Inflammatory macrophage treated with lipopolysaccharide for 1 hour (primary cell): ENCODE measurements around the gene NALCN.
"Not testable (repeated sequence)": the region's sequence is repeated elsewhere in the genome, so short reads cannot be mapped to it uniquely, and the experiment has no call there.

Source experiments
- DNase-seq, 2 donors: peaks; one replicate each; pipeline ENCODE4 v3.0.0-alpha.2; 2020 to 2022

Gene NALCN

DNA sequence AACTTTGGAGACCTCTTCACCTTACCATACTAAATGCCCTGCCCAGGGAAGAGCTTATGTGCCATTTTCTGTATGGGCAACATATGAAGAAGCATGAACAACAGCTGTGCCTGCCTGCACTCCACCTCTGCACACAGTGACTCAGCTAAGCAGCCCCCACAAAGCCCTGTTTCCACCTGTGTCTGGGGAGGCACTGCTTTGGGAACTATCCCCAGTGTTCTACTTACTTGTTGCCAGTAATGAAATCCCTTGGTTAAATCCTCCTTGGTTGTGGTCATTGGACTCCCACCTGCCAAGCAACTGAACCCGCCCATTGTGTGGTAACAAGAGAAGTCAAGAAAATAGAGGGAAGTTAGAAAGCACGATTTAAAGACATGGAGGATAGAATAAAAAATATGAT, 84.6 kb downstream of the NALCN start:
- no peak for DNase-seq

DNA sequence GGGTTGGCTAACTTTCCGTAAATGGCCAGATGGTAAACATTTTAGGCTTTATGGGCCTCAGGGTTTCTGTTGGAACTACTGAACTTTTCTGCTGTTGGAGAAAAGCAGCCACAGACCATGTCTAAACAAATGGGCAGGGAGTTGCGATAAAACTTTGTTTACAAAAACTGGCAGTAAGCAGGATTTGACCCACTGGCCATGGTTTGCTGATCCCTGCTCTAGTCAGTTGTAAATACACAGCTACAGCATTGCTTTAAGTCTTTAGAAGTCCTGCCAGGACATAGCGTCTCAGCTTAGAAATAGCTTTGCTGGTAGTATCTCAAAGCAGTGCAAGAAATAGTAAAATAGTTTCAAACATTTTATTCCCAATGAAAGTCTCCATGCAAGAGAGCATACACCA, 88.4 kb downstream of the NALCN start:
- no peak for DNase-seq

DNA sequence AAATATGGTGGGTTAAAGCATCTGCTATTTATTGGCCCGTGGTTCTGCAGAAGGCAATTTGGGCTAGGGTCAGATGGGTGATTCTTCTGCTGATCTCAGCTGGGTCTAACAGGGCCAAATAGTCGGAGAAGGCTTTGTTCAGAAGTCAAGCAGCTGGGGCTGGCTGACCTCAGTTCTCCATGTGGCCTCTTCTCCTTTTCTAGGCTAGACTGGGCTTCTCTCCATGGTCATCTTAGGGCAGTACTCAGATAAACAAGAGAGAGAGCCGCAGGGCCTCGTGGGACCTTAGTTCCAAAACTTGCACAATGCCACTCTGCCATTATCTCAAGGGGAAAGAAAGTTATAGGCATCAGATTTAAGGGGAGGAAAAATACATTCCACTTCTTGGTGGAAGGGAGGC, 89.6 kb downstream of the NALCN start:
- DNase-seq, result no peak

DNA sequence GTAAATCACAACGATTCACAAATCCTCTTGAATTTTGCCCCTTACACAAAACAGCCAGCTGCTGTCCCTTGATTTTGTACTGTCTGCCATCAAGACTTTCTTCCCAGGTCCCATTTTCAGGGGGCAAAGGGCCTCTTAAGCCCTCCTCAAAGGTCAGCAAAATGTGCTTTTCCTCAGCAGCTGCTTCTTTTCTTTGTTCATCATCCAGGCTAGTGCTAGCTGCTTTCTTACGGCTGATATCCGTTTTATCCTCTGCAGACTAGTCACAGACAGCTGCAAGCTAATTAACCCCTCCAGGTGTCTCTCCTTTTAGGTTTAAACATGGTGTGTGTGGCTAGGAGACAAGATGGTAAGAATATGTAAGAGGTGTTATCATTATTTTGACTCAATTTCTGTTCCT, 90.9 kb downstream of the NALCN start:
- DNase-seq, result no peak

DNA sequence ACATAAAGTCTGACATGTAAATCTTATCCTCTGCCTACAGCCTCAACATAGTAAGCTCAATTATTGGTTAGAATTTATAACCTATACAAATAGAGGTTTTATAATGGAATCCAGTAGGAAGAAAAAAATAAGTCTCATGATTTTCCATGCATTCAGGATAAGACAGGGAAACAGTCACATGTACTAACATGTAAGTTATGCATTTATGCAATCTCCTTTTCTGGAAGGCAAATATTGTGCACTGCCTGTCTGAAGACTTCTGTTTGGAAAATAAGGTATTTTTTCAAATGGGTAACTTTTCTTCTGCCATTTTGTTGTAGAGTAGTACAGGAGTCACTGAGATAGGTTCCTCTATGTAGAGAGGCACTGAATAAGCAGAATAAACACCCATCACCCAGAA, 92.7 kb downstream of the NALCN start:
- DNase-seq, result no peak

DNA sequence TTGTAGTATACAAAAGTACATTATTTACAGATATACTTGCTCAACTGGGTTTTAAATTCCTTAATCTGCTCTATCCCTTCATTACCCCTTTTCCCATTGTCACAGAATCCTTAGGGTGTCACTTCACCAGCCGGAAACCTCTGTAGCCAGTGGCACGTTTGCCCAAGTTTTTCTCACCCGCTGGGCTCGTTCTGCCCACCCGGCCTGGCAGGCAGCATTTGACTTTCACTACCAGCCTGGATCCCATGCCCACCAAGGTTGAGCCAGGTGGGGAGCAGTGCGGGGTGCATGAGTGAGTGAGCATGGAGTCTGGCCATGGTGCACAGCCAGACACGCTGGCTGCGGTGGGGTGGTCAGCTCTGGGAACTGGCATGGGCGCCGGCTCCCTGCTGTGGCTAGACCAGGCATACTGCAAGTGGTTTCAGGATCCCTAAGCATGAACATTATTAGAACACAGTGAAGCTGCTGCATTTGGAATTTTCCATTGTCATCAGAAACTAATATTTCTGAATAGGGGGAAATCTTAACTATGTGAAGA, 98.3 kb downstream of the NALCN start:
- DNase-seq, result no peak

DNA sequence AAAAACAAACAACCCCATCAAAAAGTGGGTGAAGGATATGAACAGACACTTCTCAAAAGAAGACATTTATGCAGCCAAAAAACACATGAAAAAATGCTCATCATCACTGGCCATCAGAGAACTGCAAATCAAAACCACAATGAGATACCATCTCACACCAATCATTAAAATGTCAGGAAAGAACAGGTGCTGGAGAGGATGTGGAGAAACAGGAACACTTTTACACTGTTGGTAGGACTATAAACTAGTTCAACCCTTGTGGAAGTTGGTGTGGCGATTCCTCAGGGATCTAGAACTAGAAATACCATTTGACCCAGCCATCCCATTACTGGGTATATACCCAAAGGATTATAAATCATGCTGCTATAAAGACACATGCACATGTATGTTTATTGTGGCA, 102.8 kb downstream of the NALCN start:
- DNase-seq, result not testable (repeated sequence)

DNA sequence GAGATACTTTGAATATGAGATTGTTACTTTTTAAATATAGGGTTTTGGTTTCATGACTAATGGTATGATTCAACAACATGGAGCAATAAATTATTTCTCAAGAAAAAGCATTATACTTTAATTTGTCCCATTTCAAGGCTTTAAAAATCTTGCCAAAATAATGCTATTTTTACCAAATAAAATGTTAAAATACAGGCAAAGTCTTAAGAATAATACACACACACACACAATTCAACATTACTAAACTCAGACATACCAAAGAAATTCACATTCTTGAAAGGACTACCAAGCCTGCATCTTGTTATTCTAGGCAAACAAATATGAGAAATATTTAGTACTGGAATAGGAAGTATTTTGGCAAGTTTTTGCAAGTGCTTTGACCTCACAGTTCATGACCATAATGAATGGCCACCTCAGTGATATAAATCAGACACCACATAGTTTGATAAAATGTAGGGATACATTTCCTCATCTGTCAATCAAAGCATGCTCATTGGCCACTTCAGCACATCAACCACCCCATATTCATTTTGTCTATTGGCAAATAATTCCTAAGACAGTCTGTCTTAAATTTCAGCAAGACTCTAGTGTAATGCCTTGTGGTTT, 107.2 kb downstream of the NALCN start:
- DNase-seq, result no peak

DNA sequence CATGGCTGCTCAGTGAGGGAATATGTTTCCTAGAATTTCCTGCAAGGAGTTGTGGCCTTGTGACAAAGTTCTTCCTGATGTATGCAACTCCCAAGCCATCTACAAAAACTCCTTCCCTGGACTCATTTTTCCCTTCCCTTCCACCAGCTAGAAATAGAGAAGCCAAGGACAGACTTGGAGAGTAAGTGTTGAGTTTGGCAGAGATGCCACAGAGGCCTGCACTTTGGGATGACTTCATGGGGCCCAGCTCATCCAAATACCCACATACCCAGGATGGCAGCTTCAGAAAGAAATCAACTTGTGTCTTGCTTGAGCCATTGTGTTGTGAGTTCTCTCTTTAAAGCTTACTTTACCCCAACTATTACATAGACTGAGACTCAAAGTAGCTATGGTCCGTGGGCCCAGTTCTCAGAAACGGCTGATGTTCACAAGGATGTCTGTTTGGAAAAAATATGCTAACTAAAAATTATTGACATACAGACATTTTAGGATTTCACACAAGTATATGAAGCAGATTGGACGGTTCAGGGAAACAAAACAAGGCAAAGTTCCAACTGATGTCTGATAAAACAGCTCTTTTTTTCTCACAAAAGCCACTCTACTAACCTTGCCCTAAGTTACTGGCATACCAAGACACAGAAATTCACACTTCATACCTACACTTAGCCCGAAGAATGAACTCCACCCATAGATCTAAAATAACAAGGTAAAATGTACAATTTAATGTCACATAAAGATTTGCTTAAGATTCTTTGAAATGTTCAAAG, 107.9 kb downstream of the NALCN start:
- DNase-seq, result no peak

DNA sequence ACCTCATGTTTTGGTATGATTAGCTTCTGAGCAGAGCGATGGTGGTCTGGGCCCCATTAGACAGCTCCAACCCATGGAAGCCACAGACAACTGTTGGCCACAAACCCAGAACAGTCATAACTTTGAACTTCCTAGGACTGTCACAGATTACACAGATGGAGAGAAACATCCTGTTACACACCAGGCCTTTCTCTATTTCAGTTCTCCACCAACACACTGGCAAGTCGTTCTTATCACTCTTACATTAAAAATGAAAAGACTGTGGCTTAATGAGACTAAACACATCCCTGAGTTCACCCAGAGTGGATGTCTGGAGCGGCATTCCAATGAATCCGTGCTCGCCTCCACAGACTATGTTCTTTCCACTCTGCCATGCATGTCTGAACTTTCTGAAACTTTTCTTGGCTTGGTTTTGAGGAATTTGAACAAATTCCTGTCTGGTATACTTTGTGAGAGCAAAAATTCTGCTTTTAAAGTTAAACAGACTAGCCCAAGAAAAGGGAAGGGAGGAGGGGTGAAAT, 109.1 kb downstream of the NALCN start:
- no peak for DNase-seq

DNA sequence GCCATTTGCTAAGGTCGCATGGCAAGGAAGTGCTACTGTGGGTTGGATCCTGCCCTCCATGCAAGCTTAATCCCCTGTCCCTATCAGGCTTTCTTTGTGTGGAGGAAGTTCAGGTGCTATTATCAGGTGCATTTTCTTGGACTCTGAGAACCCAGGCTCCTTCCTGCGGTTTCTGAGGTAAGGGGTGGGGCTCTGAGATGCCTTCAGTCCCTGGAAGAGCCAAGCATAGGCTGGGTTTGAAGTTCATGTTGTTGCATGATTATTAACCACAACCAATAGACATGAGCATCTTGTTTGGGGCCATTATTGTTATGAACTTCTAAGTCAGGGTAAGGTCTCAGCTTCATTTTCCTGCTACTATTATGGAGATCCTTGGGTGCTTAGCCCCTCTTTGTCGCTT, 109.5 kb downstream of the NALCN start:
- no peak for DNase-seq

DNA sequence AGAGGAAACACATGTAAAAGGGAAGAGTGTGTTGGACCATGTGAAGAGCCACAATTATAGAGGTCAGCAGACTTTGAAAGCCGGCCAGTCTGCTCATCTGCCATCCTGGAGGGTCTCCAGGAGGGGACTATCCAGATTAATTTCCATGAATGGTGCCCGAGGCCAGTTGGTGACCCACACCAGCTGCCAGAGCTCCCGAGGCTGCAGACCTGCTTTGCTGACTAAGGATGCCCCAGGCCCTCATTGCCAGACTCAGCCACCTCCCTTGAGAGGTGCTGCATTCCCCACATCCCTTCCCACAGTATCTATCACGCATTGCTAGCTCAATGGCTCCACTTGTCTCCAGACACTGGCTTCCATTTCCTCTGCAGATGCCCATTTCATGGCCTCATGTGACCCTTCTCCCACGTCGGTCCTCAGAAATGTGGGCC, 110.3 kb downstream of the NALCN start:
- no peak for DNase-seq

DNA sequence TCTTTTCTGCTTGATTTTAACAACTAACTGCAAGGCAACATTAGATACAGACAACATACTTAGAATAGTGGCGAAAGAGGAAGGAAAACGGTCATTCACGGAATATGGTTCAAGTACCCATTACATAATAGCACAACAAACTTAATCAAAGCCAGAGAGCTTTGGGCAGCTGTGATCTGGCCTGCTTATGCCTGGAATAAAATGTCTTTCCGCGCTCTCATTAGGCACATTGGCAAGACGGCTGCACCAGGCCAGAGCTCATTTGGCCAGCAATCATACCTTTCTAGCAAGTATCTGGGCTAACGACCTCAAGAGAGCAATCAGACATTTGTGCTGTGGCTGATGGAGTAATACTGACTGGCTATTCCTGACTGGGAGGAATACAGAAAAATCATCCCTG, 112.8 kb downstream of the NALCN start:
- DNase-seq, result no peak

DNA sequence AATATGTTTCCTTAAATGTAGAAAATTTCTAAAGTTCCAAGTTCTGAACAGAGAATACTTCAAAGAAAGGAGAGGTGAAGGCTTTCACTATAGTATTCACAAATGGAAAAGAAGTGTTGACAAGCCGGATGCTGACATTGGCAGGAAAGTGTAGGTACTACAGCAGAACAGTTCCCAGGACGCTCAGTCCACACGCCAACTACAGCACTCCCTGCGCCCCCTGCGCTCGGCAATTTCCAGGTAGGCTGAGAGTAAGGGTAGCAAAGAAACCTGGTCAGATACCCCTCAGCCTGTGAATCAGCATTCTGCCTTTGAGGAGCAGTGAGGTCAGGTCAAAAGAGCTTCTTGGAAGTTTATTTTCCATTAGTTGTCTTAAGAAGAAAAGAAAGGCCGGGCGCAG, 115.3 kb downstream of the NALCN start:
- DNase-seq, result no peak

DNA sequence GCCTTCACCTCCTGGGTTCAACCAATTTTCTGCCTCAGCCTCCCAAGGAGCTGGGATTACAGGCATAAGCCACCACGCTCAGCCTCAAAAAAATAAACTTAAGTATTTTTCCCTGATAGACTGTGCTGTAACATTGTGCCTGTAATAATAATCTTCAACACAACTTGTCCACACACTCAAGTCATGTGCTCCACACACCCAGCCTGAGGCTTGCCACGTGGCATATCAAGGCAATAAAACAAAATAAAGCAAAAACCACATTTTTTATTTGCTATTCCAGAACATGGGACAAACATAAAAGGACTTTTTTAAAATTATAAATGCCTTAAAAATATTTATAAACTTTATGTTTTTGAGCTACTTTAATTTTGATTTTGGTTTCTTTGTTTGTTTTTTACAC, 115.8 kb downstream of the NALCN start:
- no peak for DNase-seq

DNA sequence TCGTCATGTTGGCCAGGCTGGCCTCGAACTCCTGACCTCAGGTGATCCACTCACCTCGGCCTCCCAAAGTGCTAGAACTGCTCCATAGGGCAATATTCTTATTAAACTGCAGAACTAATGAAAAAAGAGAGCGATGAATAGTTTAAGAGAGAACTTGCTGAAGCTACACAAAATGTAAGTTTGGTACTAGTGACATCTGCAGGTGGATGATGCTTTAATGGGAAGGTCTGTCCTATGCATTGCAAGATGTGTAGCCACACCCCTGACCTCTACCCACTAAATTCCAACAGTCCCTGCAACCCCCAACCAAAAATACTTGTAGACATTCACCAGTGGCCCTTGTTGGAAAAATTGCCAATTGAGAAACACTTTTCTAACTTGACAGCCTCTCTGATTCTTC, 117.8 kb downstream of the NALCN start:
- no peak for DNase-seq

DNA sequence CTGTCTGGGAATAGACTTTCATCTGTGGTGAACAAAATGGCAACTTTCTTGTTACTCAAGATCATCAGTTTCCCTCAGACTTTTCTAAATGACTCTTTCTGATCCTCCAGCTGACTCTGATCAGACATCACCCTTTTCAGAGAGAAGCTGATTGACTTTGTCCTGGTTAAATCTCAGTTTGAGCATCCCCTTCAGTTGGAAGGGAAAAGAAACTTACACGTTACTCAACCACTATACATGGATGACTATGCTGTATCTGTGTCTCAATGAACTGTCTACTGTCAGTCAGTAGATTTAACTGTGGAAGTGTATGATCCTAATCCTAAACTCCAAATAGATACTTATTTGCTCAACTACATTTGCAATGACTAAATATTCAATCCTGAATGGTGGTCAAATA, 118.5 kb downstream of the NALCN start:
- no peak for DNase-seq

DNA sequence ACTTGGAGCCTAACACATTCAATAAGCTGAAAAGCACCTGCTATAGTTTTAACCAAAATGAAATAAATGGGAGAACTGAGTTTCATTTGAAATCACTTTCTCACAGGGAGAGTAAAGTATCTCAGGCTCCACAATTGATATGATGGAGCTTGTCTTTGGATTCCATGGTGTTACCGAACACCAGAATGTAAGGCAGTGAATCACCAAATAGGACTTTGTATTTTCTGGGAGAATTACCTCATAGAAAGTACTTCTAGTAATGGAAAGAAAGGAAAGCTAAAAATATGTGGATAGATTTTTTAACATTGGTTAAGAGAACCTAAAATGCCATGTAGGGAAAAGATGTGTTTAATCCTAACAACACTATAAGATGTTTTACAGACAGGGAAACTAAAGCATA, 123.6 kb downstream of the NALCN start:
- no peak for DNase-seq

DNA sequence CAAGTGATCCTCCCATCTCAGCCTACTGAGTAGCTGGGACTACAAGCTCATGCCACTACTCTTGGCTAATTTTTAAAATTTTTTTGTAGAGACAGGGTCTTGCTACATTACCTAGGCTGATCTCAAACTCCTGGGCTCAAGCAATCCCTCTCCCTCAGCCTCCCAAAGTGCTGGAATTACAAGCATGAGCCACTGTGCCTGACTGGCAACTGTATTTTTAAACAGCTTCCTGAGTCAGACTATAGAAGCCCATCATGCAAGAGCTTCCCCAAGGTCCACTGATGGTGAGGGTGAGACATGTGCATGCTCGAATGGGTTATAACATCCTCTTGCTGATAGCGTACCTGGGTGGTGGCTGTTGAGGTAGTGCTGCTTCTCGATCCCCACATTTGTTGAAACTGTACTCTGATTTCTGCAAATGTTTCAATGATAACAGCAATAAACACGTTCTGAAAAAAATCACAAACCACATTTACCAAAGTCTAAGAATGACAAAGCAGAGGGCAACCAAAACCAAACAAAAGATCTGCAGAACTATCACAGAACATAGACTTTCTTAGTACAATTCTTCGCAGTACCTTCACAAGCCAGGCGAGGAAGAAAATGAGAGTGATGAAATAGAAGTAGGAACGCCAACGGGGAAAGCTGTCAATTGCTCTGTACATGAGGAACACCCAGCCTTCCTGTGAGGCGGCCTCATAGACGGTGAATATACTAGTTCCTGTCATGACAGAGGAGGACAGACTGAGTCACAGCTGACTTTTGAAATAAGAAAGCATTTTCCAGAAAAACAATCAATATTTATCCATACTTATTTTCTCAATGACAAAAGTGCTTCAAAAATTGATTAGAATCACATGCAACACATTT, 124.4 kb downstream of the NALCN start:
- no peak for DNase-seq

DNA sequence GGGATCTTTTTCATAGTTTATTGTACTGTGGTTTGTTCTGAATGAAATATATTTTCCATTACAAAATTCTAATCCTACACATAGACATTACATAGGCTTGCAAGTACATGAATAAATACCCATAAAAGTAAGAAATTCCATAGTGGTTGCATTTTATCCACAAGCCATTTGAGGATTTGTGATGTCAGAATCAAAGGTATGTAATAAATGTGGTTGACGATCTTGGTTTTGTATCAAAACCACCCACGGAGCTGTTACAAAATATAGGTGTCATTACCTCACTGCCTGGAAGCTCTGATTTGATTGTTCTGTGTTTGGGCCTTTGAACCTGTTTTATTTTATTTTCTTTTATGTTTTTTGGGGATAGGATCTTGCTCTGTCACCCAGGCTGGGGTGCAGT, 125.1 kb downstream of the NALCN start:
- DNase-seq, result no peak

DNA sequence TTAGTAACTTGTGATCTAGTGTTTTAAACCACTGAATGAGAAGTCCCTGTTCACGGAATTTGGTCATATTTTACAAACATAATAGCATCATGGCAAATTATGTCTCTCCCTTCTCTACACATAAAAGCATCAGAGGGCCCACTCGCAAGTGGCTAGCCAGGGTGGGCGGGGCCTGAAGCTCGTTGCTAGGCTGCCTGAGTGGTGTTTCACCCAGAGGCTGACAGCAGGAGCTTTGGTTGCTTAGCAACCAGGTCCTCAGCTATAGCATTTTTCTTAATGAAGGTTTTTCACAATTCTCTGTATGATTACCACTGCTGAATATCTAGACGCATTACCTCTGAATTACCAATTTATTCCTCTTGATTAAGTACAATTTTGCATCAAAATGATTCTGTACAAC, 126.5 kb downstream of the NALCN start:
- no peak for DNase-seq

DNA sequence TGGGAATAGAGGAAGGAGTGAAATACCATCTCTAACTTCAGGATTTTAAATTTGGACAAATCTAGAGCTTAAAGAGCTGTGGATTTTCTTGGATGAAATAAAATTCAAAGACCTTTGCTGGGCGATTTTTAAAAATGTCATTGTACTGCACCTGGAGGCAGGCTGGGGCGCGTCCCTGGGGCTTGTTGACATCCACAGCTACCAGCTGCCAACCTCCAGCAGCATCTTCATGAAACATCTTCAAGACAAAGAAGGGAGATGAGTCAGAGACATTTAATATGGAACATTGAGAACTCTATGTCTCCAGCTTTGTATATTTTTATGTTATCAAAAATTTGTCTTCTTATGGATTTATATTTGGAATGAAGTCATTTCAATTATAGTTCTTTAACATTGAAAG, 132.5 kb downstream of the NALCN start:
- DNase-seq, result no peak

DNA sequence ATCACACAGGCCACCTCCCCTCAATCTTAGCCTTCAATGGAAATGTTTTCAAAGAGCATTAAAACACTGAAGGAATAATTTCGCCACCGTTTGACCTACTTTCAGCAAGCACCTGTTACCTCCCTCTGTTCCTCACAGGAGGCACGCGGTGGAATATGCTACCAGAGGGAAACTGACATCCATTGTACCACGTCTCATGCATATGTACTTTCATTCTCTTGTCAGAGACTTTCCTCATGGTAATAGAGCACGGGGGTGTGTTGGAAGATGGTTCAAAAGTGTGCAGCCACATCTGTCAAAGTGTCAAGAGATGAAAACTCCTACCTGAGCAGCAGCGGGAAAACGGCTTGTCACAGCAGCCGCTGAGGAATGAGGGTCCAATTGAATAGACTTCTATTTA, 143.4 kb downstream of the NALCN start:
- DNase-seq, result no peak
